Naive thymus-derived CD4-positive, alpha-beta T cell (primary cell): ENCODE measurements around the gene MFSD6L. TPM values are rescaled to one million over a fixed set of nuclear protein-coding genes. Genes with fewer than 3 reads are reported as not detected.

Source experiments
- ATAC-seq: fragments of 150-1000 bp; cut with Tn5 transposase; 2 replicates; pipeline ENCODE4 v1.10.0; 2021; ENCODE audit warnings: mild to moderate bottlenecking, moderate library complexity
- CTCF ChIA-PET: fragments of 350-600 bp; sonication (Branson Sonifier 250); formaldehyde crosslinking; loops from one replicate; lab custom pipeline; 2021; ENCODE audit warnings: antibody characterized with exemption; lab: Charles Lee
- POLR2A ChIA-PET: fragments of 350-600 bp; sonication (Branson Sonifier 250); formaldehyde crosslinking; loops from one replicate; lab custom pipeline; 2021; ENCODE audit warnings: antibody characterized with exemption, inconsistent platforms; lab: Charles Lee
- DNase-seq, 9 donors: peaks; one replicate each; pipeline versions ENCODE4 v3.0.0 to v3.0.0-alpha.2; 2020 to 2022; ENCODE audit warnings: mixed read lengths in 1 of 9
- H3K27ac ChIP-seq: one replicate; pipeline ENCODE4 v1.7.0; 2013; ENCODE audit warnings: mild to moderate bottlenecking, low read depth, low read length, moderate library complexity
- H3K27me3 ChIP-seq, 2 donors: one replicate each; pipeline ENCODE4 v1.7.0; 2013; ENCODE audit warnings: low read length in 2 of 2, mild to moderate bottlenecking in 2 of 2, moderate library complexity in 2 of 2; ENCODE audit not compliant: control insufficient read depth in 2 of 2, insufficient read depth in 2 of 2
- H3K36me3 ChIP-seq, 3 experiments: 1 replicate in 2 of 3; 2 replicates in 1 of 3; pipeline ENCODE4 v1.7.0; 2013; ENCODE audit warnings: low read length in 3 of 3, mild to moderate bottlenecking in 3 of 3, moderate library complexity in 1 of 3; ENCODE audit not compliant: insufficient read depth in 3 of 3, control insufficient read depth in 2 of 3
- H3K4me1 ChIP-seq, 2 donors: one replicate each; pipeline ENCODE4 v1.7.0; 2013; ENCODE audit warnings: low read length in 2 of 2, mild to moderate bottlenecking in 2 of 2, moderate library complexity in 1 of 2; ENCODE audit not compliant: control insufficient read depth in 2 of 2, insufficient read depth in 2 of 2
- H3K4me3 ChIP-seq: 2 replicates; pipeline ENCODE4 v1.7.0; 2013; ENCODE audit warnings: mild to moderate bottlenecking, low read length
- H3K9me3 ChIP-seq, 3 experiments: 1 replicate in 2 of 3; 2 replicates in 1 of 3; pipeline ENCODE4 v1.7.0; 2013; ENCODE audit warnings: low read length in 3 of 3; ENCODE audit not compliant: control insufficient read depth in 2 of 3
- H3K27ac Mint-ChIP-seq, 9 donors: one replicate each; pipeline ENCODE4 v1.8.0; 2020 to 2022; ENCODE audit warnings: mixed read lengths in 9 of 9, mild to moderate bottlenecking in 8 of 9, moderate library complexity in 5 of 9, inconsistent platforms in 2 of 9
- H3K27me3 Mint-ChIP-seq, 5 donors: one replicate each; pipeline ENCODE4 v1.8.0; 2021 to 2022; ENCODE audit warnings: mixed read lengths in 5 of 5, mild to moderate bottlenecking in 1 of 5
- H3K36me3 Mint-ChIP-seq, 5 donors: one replicate each; pipeline ENCODE4 v1.8.0; 2020 to 2022; ENCODE audit warnings: mixed read lengths in 5 of 5, mild to moderate bottlenecking in 3 of 5, inconsistent platforms in 1 of 5
- H3K4me1 Mint-ChIP-seq, 7 donors: one replicate each; pipeline ENCODE4 v1.8.0; 2020 to 2022; ENCODE audit warnings: mixed read lengths in 7 of 7, mild to moderate bottlenecking in 3 of 7, inconsistent platforms in 1 of 7
- H3K4me3 Mint-ChIP-seq, 10 donors: one replicate each; pipeline ENCODE4 v1.8.0; 2020 to 2022; ENCODE audit warnings: mild to moderate bottlenecking in 10 of 10, mixed read lengths in 10 of 10, moderate library complexity in 6 of 10, inconsistent platforms in 2 of 10
- H3K9me3 Mint-ChIP-seq, 11 donors: one replicate each; pipeline ENCODE4 v1.8.0; 2020 to 2022; ENCODE audit warnings: mixed read lengths in 11 of 11, mild to moderate bottlenecking in 4 of 11, inconsistent platforms in 1 of 11, moderate library complexity in 1 of 11
- intact Hi-C, 2 donors: fragments of 100-400 bp; cut with micrococcal nuclease; formaldehyde crosslinking; loops; one replicate each; pipeline ENCODE4 v1.15.1; 2023
- polyA plus RNA-seq, 2 donors: library from polyadenylated mRNA; unstranded; fragments of 300-500 nt; fragmentation: Illumina TruSeq; gene quantifications; one replicate each; pipeline ENCODE4 v1.2.3, GENCODE V29; 2021
- total RNA-seq, 6 experiments: library from RNA in 5 of 6; stranded (reverse) in 5 of 6; gene quantifications; 1 replicate in 5 of 6; 2 replicates in 1 of 6; pipeline ENCODE4 v1.2.3 and lab custom pipeline; 2021 to 2026

MFSD6L gene
- total and polyA plus RNA-seq, 7 experiments from 2014 or later = 0.96 to 1.8 TPM; not detected in 5

DNA sequence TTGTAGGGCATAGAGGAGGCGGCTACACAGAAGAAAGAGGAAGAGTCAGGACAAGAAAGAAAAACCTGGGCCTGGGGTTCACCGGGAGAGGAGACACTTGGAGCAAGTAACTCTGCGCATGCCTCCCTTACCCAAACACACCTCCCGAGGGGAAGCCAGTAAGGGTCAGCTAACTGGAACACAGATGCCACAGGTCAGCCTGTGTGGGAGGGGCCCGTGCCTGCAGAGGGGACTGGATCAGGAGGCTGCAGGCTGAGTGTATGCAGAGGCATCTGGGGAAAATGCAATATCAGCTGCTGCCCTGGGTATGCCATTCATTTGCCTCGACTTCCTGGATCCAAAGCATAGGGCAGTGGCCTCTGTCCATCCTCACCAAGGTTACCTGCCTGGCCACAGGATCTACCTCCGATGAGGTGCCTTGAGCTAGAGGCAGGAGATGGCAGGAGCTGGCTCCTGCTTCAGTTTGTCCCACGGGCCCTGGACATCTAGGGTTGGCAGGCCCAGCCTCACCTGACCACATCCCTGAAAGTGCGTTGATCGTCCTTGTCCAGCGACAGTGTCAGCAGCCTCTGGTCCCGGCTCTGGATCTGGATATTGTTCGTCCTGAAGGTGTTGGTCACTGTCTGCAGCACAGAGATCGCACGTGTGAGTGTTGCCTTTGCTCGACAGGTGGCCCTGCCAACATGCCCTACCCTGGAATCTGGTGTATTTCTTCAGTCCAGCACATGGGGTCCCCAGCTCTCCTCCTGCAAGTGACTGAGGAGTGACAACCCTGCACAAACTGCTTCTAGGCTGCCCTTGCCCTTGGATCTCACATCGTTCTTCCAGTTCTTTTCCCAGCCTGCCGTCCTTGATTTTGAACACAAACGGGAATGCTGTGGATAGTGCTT, 4.6 kb upstream of the MFSD6L start:
- DNase-seq (no peak), ATAC-seq (no peak)
- H3K4me3 Mint-ChIP-seq = no peak overlapping the region
- POLR2A ChIA-PET = no interaction called here
- H3K4me1 Mint-ChIP-seq = peaks cover 0 to 4% (median 0%) of the 10 kb centered on the region in 7 donors
- Histone ChIP-seq H3K27me3 (no peaks in the 10 kb centered on the region), H3K4me3 (no peak overlapping the region), H3K9me3 (no peaks in the 10 kb centered on the region), H3K4me1 (no peaks in the 10 kb centered on the region), H3K27ac (no peak overlapping the region), H3K36me3 (no peaks in the 10 kb centered on the region)
- CTCF ChIA-PET = no interaction called here
- no peaks in the 10 kb centered on the region for H3K27me3 Mint-ChIP-seq
- H3K9me3 Mint-ChIP-seq = peaks cover 0 to 17% (median 8%) of the 10 kb centered on the region in 11 donors
- H3K36me3 Mint-ChIP-seq = peaks cover 10 to 24% (median 17%) of the 10 kb centered on the region in 5 donors
- H3K27ac Mint-ChIP-seq = no peak overlapping the region
- intact Hi-C loops = loop anchor here in 1 of 2 donors (2.0 kb wide), 1 partner anchor 195 kb away; no protein-coding TSS in a partner anchor

DNA sequence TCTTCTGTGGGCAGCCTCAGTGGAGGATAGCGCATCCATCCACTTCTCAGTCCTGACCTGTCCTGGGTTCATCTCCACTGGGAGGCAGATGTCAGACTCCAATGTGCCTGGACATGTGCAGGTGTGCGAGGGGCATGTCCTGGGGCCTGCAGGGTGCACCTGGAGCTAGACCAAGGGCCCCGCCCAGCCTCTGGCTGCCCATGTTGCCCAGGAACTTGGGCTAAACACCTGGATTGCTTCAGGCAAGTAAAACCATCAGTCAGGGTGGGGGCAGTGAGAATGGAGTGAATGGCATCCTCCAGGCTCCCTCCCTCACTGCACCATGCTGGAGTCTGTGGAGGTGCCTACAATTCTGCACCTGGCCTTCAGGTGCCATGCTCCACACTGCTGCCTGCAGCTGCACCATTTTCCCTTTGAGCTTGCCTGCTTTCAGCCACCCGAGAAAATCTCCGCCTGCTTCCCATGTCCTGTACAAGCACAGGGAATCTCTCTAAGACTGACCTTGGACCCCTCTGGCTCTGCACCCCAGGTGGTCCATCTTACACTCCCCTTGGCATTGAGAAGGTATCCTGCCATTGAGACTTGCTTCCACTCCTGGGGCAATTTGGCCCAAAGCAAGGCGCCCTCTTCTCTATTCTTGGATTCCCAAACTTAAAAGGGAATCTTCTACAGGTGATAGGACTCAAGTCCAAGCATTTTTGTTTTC, 2.1 kb upstream of the MFSD6L start:
- Histone ChIP-seq H3K27ac (no peak overlapping the region), H3K4me1 (no peaks in the 10 kb centered on the region), H3K4me3 (no peak overlapping the region), H3K9me3 (no peaks in the 10 kb centered on the region), H3K36me3 (no peaks in the 10 kb centered on the region), H3K27me3 (no peaks in the 10 kb centered on the region)
- Mint-ChIP-seq H3K36me3 (peaks cover 0 to 7% (median 0%) of the 10 kb centered on the region in 5 donors), H3K9me3 (no peaks in the 10 kb centered on the region), H3K4me3 (no peak overlapping the region), H3K27me3 (no peaks in the 10 kb centered on the region), H3K4me1 (peaks cover 0 to 2% (median 0%) of the 10 kb centered on the region in 7 donors), H3K27ac (no peak overlapping the region)
- CTCF ChIA-PET = interaction anchor here (1.2 to 1.3 kb wide), 2 partner anchors 15 to 196 kb away, joined by 3 to 4 read pairs; no protein-coding TSS in a partner anchor
- POLR2A ChIA-PET = interaction anchor here (0.6 kb wide), 1 partner anchor 1640 kb away, joined by 3 read pairs; no protein-coding TSS in a partner anchor
- ATAC-seq (no peak), DNase-seq (no peak)
- intact Hi-C loops = no loop called here

DNA sequence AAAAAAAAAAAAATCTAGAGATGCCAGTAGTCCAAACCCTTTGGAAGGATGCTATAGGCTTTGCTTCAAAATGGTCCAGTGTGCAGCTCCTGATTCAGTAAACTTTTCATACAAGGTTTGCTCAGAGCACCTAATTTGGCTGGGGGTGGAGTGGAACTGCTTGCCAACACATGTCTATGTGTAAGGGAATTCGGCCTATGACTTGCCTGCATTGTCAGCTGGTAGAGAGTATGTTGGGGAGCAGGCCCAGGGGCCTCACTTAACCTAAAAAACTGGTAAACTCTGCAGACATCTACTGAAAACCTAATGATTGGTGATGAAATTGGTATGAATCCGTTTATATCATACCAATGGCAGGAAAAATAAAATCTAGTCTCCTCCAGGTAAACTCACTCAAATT, 1.5 kb upstream of the MFSD6L start:
- Mint-ChIP-seq H3K4me1 (peaks cover 0 to 2% (median 0%) of the 10 kb centered on the region in 7 donors), H3K27me3 (no peaks in the 10 kb centered on the region), H3K9me3 (no peaks in the 10 kb centered on the region), H3K4me3 (no peak overlapping the region), H3K36me3 (peaks cover 0 to 7% (median 0%) of the 10 kb centered on the region in 5 donors), H3K27ac (no peak overlapping the region)
- POLR2A ChIA-PET = no interaction called here
- Histone ChIP-seq H3K27me3 (no peaks in the 10 kb centered on the region), H3K9me3 (no peaks in the 10 kb centered on the region), H3K4me1 (no peaks in the 10 kb centered on the region), H3K4me3 (no peak overlapping the region), H3K36me3 (no peaks in the 10 kb centered on the region), H3K27ac (no peak overlapping the region)
- intact Hi-C loops = loop anchor here in 1 of 2 donors (1.0 kb wide), 1 partner anchor 19 kb away; no protein-coding TSS in a partner anchor
- ATAC-seq (no peak), DNase-seq (no peak)
- CTCF ChIA-PET = interaction anchor here (1.2 to 1.3 kb wide), 2 partner anchors 15 to 197 kb away, joined by 3 to 4 read pairs; no protein-coding TSS in a partner anchor

DNA sequence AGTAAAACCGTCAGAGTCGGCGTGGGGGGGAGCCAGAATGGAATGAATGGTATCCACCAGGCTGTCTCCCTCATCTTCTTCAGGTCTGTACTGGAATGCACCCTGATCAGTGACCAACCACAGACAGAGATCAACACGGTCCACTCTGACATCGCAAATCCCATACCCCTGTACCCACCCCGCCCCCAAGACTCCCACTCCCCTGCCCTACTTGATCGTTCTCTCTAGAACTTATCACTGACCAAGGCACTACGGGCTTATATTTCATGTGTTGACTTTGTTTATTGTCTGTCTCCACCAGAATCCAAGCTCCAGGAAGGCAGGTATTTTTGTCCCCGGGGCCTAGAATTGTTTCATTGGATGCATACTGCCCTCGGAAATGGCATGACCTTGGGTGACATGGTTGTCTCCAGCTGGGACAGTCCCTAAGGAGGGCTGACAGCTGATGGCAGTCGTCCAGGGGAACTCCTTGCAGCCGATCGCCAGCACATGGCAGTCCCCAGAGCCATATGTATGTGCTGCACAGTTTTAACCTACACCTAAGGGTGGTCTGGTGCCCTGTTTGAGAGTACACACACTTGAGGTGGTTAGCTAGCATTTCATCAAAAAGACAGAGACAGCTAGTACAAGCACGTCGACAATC, 526 bp upstream of the MFSD6L start:
- POLR2A ChIA-PET = no interaction called here
- DNase-seq (no peak), ATAC-seq (no peak)
- CTCF ChIA-PET = interaction anchor here (1.2 to 1.3 kb wide), 2 partner anchors 14 to 198 kb away, joined by 3 to 4 read pairs; no protein-coding TSS in a partner anchor
- Histone ChIP-seq H3K4me3 (no peak overlapping the region), H3K4me1 (no peaks in the 10 kb centered on the region), H3K36me3 (no peaks in the 10 kb centered on the region), H3K9me3 (no peaks in the 10 kb centered on the region), H3K27me3 (no peaks in the 10 kb centered on the region), H3K27ac (no peak overlapping the region)
- H3K27ac Mint-ChIP-seq = peak overlapping the region in 1 of 9 donors; percentile 25
- no peaks in the 10 kb centered on the region for H3K9me3 Mint-ChIP-seq
- H3K36me3 Mint-ChIP-seq = peaks cover 0 to 7% (median 0%) of the 10 kb centered on the region in 5 donors
- no peak overlapping the region for H3K4me3 Mint-ChIP-seq
- intact Hi-C loops = loop anchor here (1.0 to 10.0 kb wide), 3 partner anchors 20 to 199 kb away; no protein-coding TSS in a partner anchor
- peaks cover 0 to 4% (median 0%) of the 10 kb centered on the region in 7 donors for H3K4me1 Mint-ChIP-seq
- peaks cover 0 to 4% (median 0%) of the 10 kb centered on the region in 5 donors for H3K27me3 Mint-ChIP-seq

DNA sequence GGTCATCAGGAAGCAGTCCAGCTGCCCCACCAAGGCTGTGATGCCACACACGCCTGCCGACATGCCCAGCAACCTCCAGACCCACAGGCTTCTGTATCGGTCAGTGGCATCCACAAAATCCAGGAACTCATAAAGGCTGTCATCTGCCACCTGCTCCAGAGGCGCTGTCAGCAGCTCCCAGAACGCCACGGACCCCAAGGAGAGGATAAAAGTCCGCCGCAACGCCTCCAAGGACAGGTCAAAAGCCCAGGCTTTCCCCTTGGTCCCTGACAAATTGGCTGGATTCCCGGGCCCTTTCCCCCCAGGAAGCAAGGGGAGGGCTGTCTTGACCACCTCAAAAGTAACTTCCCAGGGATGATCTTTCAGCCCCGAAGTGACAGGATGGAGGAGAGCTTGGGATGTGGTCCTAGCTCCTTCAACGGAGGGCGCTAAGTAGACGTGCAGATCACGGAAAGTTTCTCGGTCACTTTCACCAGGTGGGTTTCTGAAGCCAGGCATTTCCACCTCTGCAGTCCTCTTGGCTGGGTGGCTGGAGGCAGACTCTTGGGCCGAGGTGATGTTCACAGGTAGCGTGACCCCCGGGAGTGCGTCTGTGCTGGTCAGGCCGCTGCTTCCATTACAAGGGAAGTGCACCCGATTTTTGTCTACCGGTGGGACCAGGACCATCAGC, 854 bp downstream of the MFSD6L start:
- Mint-ChIP-seq H3K4me1 (peaks cover 0 to 4% (median 0%) of the 10 kb centered on the region in 7 donors), H3K4me3 (no peak overlapping the region), H3K36me3 (peaks cover 0 to 4% (median 0%) of the 10 kb centered on the region in 5 donors), H3K27ac (no peak overlapping the region), H3K27me3 (peaks cover 0 to 4% (median 0%) of the 10 kb centered on the region in 5 donors), H3K9me3 (no peaks in the 10 kb centered on the region)
- no peak for ATAC-seq
- no peak for DNase-seq
- CTCF ChIA-PET = interaction anchor here (1.0 to 1.5 kb wide), 2 partner anchors 9 to 200 kb away, joined by 3 to 4 read pairs; no protein-coding TSS in a partner anchor
- POLR2A ChIA-PET = no interaction called here
- Histone ChIP-seq H3K36me3 (no peaks in the 10 kb centered on the region), H3K4me3 (no peak overlapping the region), H3K4me1 (no peaks in the 10 kb centered on the region), H3K27me3 (no peaks in the 10 kb centered on the region), H3K27ac (no peak overlapping the region), H3K9me3 (no peaks in the 10 kb centered on the region)
- intact Hi-C loops = loop anchor here in 1 of 2 donors (10.0 kb wide), 1 partner anchor 96 kb away; no protein-coding TSS in a partner anchor
